ENCODE results near the gene SLX1A.
"Not testable (repeated sequence)": the region's sequence is repeated elsewhere in the genome, so short reads cannot be mapped to it uniquely, and the experiment has no call there.

SLX1A gene

GRCh38 chr16:30184891-30185682, 8.6 kb upstream of the SLX1A start:
- DNase-seq = no peak

GRCh38 chr16:30185683-30186421, 7.8 kb upstream of the SLX1A start:
- DNase-seq = no peak

- no peak for DNase-seq
Observed at GRCh38 chr16:30186444-30186781, 7.3 kb upstream of the SLX1A start.

- DNase-seq = no peak
Observed at GRCh38 chr16:30186782-30187555, 6.7 kb upstream of the SLX1A start.

GRCh38 chr16:30187556-30187865, 6.2 kb upstream of the SLX1A start:
- no peak for DNase-seq

- no peak for DNase-seq
Observed at GRCh38 chr16:30187971-30188561, 5.6 kb upstream of the SLX1A start.

GRCh38 chr16:30191158-30191557, 2.5 kb upstream of the SLX1A start:
- DNase-seq = not testable (repeated sequence)

- not testable (repeated sequence) for DNase-seq
Observed at GRCh38 chr16:30193098-30193497, 577 bp upstream of the SLX1A start.

GRCh38 chr16:30194172-30194925, 674 bp downstream of the SLX1A start:
- DNase-seq = not testable (repeated sequence)

GRCh38 chr16:30197001-30197400, 3.3 kb downstream of the SLX1A start:
- DNase-seq = not testable (repeated sequence)

- DNase-seq = not testable (repeated sequence)
Observed at GRCh38 chr16:30199049-30199448, 5.4 kb downstream of the SLX1A start, which contains the start of gene SULT1A3. Gene SULT1A3, plus strand, starts transcription at chr16:30199255. Its CDS starts 1,474 bp downstream, at chr16:30200729.

GRCh38 chr16:30199608-30200343, 6.1 kb downstream of the SLX1A start:
- not testable (repeated sequence) for DNase-seq

- not testable (repeated sequence) for DNase-seq
Observed at GRCh38 chr16:30205541-30206236, 12.0 kb downstream of the SLX1A start.

- not testable (repeated sequence) for DNase-seq
Observed at GRCh38 chr16:30206252-30206651, 12.6 kb downstream of the SLX1A start.

GRCh38 chr16:30207063-30207704, 13.5 kb downstream of the SLX1A start:
- not testable (repeated sequence) for DNase-seq

- DNase-seq = not testable (repeated sequence)
Observed at GRCh38 chr16:30209032-30209431, 15.4 kb downstream of the SLX1A start.

GRCh38 chr16:30211414-30211813, 17.7 kb downstream of the SLX1A start:
- DNase-seq = not testable (repeated sequence)

- DNase-seq = not testable (repeated sequence)
Observed at GRCh38 chr16:30217082-30217481, 23.4 kb downstream of the SLX1A start.

All from NCI-H524 (cell line).